ENCODE data around the gene TTC39A. TPM values are rescaled to one million over a fixed set of nuclear protein-coding genes. Genes with fewer than 3 reads are reported as not detected.

TTC39A gene
- total RNA-seq, 1 experiment from 2014 or later, result 15.4 TPM

DNA sequence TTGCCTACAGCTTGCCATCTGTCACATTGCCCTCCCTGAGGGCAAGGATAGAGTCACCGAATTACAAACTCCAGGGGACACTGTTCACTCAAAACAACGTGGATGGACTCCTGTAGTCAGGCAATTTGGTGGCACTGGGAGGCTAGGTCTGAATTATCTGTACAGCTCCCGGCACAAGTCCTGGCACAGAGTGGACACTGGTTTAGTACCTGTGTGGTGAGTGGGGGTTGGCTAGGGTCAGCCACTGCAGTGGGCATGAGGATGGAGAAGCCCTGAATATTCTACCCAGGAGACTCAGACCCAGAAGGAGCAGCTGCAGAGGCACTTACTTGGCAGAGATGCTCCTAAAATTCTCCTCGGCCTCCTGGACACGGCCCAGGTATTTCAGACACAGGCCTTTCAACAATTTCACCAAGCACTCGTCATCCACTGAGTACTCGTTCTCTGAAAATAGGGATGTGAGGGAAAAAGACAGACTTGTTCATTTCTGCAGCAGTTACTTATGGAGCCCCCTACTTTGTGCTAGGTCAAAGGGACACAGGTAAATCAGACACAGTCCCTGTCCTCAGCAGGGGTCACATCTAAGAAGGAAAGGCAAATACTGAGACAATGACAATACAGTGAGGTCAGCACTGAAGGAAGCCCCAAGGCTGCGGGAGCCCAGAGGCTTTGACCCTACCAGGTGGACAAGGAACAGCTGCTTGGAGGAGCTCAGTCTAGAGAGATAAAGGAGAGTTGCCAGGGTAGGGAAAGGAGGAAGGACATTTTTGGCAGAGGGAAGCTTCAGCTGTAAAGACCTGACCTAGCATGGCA, 40.5 kb downstream of the TTC39A start:
- H3K9me2 ChIP-seq (ENCODE audit: insufficient read depth), result no peaks in the 10 kb centered on the region
- intact Hi-C loops (cut with micrococcal nuclease), result loop anchor here (10.0 kb wide), 1 partner anchor 535 kb away; no protein-coding TSS in a partner anchor
- no TSS peak for BruUV-seq (replicated peaks)
- H3K36me3 ChIP-seq (ENCODE audit: control insufficient read depth in 1 of 2, insufficient read depth in 2 of 2, low read length in 2 of 2), result peaks cover 0 to 5% of the 10 kb centered on the region in 2 experiments; a peak in 1 of 4 replicates
- DNase-seq (ENCODE audit: low read depth, low spot score) (no peak), ATAC-seq (no peak)
- ChIA-PET RAD21 (ENCODE audit: low non-redundant PET in 1 of 2, low total read pairs in 2 of 2, uncharacterized antibody in 2 of 2, unreplicated experiment in 2 of 2) (no interaction called here), POLR2A (no interaction called here), CTCF (no interaction called here)
- H4K20me1 ChIP-seq (ENCODE audit: insufficient read depth), result no peaks in the 10 kb centered on the region
- no peaks in the 10 kb centered on the region for H3K27me3 ChIP-seq (ENCODE audit: insufficient read depth, low read length)
- H3K79me2 ChIP-seq (ENCODE audit: insufficient read depth, low read length), result no peaks in the 10 kb centered on the region
- no peak overlapping the region for H3K4me3 ChIP-seq (replicated peaks in 1 of 2; ENCODE audit: low read depth in 1 of 2, low read length in 2 of 2)
- no peak for TF ChIP-seq YY1 (IDR thresholded peaks at IDR 0.05; ENCODE audit: extremely low read depth, insufficient replicate concordance, low read depth, low read length)
- TF ChIP-seq TCF7L2 (IDR thresholded peaks at IDR 0.05; ENCODE audit: borderline replicate concordance, extremely low read depth, insufficient read depth, insufficient read length), result no peak
- no peak for TF ChIP-seq POLR2A (IDR thresholded peaks at IDR 0.05; ENCODE audit: borderline replicate concordance, extremely low read depth, insufficient read depth, insufficient read length)
- TF ChIP-seq, protein P1, sequence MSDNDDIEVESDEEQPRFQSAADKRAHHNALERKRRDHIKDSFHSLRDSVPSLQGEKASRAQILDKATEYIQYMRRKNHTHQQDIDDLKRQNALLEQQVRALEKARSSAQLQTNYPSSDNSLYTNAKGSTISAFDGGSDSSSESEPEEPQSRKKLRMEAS (IDR thresholded peaks at IDR 0.05), result no peak
- no peak for TF ChIP-seq SIN3A (IDR thresholded peaks at IDR 0.05; ENCODE audit: low read depth)
- no peak for TF ChIP-seq ZFX (IDR thresholded peaks at IDR 0.05)
- no peak for TF ChIP-seq EZH2 (IDR thresholded peaks at IDR 0.05)
- TF ChIP-seq RAD21 (IDR thresholded peaks at IDR 0.05; ENCODE audit: low read depth), result no peak
- TF ChIP-seq SP1 (IDR thresholded peaks at IDR 0.05; ENCODE audit: low read depth), result no peak
- H2AFZ ChIP-seq (ENCODE audit: low read depth, low read length, poor library complexity, severe bottlenecking), result no peak overlapping the region
- no peak overlapping the region for H3K9ac ChIP-seq (ENCODE audit: low read length)
- H3K4me1 ChIP-seq (ENCODE audit: control insufficient read depth in 1 of 2, insufficient read depth in 2 of 2, low read length in 2 of 2), result peaks cover 4% of the 10 kb centered on the region in 2 experiments; a peak in 1 of 4 replicates
- H3K27ac ChIP-seq (ENCODE audit: low read depth, low read length), result no peak overlapping the region
- no peaks in the 10 kb centered on the region for H3K9me3 ChIP-seq (ENCODE audit: control insufficient read depth in 1 of 2, insufficient read depth in 1 of 2, low read depth in 1 of 2, low read length in 2 of 2)
- no peak overlapping the region for H3K4me2 ChIP-seq (ENCODE audit: low read length)

DNA sequence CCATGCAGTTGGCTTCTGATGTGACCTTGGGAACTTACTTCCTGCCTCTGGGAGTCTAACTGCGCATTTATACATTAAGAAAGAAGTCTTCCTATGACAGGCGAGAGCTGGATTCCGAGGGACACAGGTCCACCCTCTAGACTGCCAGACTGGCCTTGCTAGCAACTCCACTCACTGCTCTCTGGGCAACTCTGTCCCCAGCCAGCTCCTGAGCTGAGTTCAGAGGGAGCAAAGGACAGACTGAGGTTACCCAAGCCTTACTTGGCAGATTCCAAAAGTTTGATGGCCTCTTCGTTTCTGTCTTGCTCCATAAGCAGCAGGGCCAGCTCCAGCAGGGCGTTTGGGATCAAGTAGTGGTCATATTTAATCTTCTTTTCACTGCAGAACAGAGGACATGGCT, 41.8 kb downstream of the TTC39A start:
- Histone ChIP-seq H3K27ac (ENCODE audit: low read depth, low read length) (no peak overlapping the region), H3K27me3 (ENCODE audit: insufficient read depth, low read length) (no peaks in the 10 kb centered on the region), H3K79me2 (ENCODE audit: insufficient read depth, low read length) (no peaks in the 10 kb centered on the region), H3K9ac (ENCODE audit: low read length) (no peak overlapping the region), H3K9me2 (ENCODE audit: insufficient read depth) (no peaks in the 10 kb centered on the region), H3K4me1 (ENCODE audit: control insufficient read depth in 1 of 2, insufficient read depth in 2 of 2, low read length in 2 of 2) (peaks cover 10 to 16% of the 10 kb centered on the region in 2 experiments), H4K20me1 (ENCODE audit: insufficient read depth) (no peaks in the 10 kb centered on the region), H2AFZ (ENCODE audit: low read depth, low read length, poor library complexity, severe bottlenecking) (no peak overlapping the region), H3K4me2 (ENCODE audit: low read length) (no peak overlapping the region), H3K4me3 (replicated peaks in 1 of 2; ENCODE audit: low read depth in 1 of 2, low read length in 2 of 2) (no peak overlapping the region), H3K36me3 (ENCODE audit: control insufficient read depth in 1 of 2, insufficient read depth in 2 of 2, low read length in 2 of 2) (peaks cover 0 to 5% of the 10 kb centered on the region in 2 experiments; a peak in 1 of 4 replicates), H3K9me3 (ENCODE audit: control insufficient read depth in 1 of 2, insufficient read depth in 1 of 2, low read depth in 1 of 2, low read length in 2 of 2) (no peaks in the 10 kb centered on the region)
- intact Hi-C loops (cut with micrococcal nuclease), result no loop called here
- ATAC-seq (no peak), DNase-seq (ENCODE audit: low read depth, low spot score) (no peak)
- BruUV-seq (replicated peaks), result no TSS peak
- no peak for TF ChIP-seq TCF7L2 (IDR thresholded peaks at IDR 0.05; ENCODE audit: borderline replicate concordance, extremely low read depth, insufficient read depth, insufficient read length)
- no peak for TF ChIP-seq SIN3A (IDR thresholded peaks at IDR 0.05; ENCODE audit: low read depth)
- TF ChIP-seq, protein P2, sequence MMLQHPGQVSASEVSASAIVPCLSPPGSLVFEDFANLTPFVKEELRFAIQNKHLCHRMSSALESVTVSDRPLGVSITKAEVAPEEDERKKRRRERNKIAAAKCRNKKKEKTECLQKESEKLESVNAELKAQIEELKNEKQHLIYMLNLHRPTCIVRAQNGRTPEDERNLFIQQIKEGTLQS (IDR thresholded peaks at IDR 0.05), result no peak
- TF ChIP-seq, protein P3, sequence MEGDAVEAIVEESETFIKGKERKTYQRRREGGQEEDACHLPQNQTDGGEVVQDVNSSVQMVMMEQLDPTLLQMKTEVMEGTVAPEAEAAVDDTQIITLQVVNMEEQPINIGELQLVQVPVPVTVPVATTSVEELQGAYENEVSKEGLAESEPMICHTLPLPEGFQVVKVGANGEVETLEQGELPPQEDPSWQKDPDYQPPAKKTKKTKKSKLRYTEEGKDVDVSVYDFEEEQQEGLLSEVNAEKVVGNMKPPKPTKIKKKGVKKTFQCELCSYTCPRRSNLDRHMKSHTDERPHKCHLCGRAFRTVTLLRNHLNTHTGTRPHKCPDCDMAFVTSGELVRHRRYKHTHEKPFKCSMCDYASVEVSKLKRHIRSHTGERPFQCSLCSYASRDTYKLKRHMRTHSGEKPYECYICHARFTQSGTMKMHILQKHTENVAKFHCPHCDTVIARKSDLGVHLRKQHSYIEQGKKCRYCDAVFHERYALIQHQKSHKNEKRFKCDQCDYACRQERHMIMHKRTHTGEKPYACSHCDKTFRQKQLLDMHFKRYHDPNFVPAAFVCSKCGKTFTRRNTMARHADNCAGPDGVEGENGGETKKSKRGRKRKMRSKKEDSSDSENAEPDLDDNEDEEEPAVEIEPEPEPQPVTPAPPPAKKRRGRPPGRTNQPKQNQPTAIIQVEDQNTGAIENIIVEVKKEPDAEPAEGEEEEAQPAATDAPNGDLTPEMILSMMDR (IDR thresholded peaks at IDR 0.05 in 2 of 3, conservative IDR thresholded peaks at IDR 0.05 in 1 of 3; ENCODE audit: borderline replicate concordance in 1 of 3, insufficient read depth in 1 of 3, low read depth in 2 of 3, low read length in 2 of 3), result no peak
- no peak for TF ChIP-seq EZH2 (IDR thresholded peaks at IDR 0.05)
- TF ChIP-seq RAD21 (IDR thresholded peaks at IDR 0.05; ENCODE audit: low read depth), result no peak
- TF ChIP-seq, protein P4, sequence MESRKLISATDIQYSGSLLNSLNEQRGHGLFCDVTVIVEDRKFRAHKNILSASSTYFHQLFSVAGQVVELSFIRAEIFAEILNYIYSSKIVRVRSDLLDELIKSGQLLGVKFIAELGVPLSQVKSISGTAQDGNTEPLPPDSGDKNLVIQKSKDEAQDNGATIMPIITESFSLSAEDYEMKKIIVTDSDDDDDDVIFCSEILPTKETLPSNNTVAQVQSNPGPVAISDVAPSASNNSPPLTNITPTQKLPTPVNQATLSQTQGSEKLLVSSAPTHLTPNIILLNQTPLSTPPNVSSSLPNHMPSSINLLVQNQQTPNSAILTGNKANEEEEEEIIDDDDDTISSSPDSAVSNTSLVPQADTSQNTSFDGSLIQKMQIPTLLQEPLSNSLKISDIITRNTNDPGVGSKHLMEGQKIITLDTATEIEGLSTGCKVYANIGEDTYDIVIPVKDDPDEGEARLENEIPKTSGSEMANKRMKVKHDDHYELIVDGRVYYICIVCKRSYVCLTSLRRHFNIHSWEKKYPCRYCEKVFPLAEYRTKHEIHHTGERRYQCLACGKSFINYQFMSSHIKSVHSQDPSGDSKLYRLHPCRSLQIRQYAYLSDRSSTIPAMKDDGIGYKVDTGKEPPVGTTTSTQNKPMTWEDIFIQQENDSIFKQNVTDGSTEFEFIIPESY (IDR thresholded peaks at IDR 0.05; ENCODE audit: extremely low read depth, insufficient replicate concordance, low read length), result no peak
- no peak for TF ChIP-seq JUND (IDR thresholded peaks at IDR 0.05)
- ChIA-PET POLR2A (no interaction called here), CTCF (no interaction called here), RAD21 (ENCODE audit: low non-redundant PET in 1 of 2, low total read pairs in 2 of 2, uncharacterized antibody in 2 of 2, unreplicated experiment in 2 of 2) (no interaction called here)
